ENCODE results near the gene GRN.

DNA sequence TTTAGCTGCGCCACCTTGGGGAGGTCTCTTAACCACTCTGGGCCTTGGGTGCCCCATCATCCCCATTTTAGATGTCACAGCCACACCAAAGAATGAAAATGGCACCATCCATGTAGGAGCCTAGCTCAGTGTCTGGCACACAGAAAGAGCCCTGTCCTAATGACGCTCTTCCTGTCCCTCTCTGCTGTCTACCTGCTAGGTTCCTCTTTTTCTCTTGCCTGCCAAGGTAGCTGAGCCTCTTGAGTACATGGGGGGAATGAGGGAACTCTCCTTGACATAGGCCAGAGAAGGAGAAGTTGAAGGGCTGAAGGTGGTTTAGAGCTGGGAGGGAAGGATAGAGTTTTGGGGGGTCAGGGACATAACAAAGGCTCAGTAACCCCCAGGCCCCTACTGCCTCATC lies 34.9 kb upstream of the GRN start:
- TF ChIP-seq EZH2 (IDR thresholded peaks at IDR 0.05) (no peak), POLR2AphosphoS5 (IDR thresholded peaks at IDR 0.05; ENCODE audit: borderline replicate concordance, low read depth, low read length) (no peak), FOXP2 (optimal IDR thresholded peaks at IDR 0.05; ENCODE audit: control extremely low read depth, extremely low read length, insufficient read depth) (no peak)

Measured in SK-N-MC (cell line).